HUDEP-2 (cell line): Measurements from ENCODE around the gene RGS10.

Experiments
- DNase-seq, 76 experiments: peaks; one replicate each; lab custom pipeline; 2025; ENCODE audit not compliant: unreplicated experiment in 76 of 76; lab: John Stamatoyannopoulos, UW

Gene RGS10

DNA sequence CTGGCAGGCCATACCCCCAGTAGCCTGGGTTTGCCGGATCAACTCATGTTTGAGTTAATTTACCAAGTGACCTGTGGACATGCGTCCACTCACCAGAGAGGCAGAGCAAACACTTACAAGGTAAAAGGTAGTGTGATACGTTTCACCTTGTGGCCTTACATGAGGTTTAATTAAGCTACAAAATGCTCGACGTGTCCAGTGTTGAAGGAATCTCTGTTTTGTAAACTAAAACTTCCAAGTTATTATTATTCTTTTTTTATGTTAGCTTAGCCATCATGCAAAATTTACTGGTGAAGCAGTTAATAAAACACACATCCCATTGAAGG is 42.9 kb downstream of the RGS10 start:
- DNase-seq, result no peak

DNA sequence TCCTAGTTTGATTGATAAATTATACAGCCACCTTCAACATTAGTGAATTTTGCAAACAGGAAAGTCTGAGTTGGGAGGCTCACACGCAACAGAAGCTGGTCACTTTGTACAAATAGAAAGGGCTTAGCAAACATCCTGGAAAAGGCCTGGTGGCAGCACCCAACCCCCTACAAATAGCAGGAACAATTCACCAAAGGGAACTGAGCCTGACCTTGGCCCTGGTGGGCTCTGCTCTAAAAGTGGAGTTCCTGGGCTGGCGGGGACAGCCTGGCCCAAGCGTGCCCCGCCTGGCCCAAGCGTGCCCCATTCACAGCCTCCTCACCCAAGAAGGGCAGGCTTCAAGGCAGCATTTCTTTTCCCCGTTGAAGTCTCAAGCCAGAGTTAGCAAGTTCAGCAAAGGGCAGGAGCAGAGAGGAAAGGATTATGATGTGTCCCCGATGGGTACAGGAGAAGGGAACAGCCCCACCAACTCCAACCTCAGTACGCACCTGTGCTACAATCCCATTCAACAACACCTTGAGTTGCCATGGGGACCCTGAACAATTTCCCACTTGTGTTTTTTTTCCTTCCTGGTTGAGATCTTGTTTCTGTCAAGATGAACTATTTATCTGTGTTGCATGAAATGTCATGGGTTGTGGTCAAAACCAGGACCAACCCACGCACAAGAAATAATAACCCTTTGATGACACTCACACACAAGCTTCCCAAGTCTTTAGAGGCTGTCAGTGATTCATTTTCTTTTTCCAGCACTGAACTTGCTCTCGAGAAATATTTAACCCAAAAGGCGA is 43.4 kb downstream of the RGS10 start:
- no peak for DNase-seq

- DNase-seq, result no peak
These were observed 45.3 kb downstream of the RGS10 start for GRCh38 chr10:119497243-119497642.

DNA sequence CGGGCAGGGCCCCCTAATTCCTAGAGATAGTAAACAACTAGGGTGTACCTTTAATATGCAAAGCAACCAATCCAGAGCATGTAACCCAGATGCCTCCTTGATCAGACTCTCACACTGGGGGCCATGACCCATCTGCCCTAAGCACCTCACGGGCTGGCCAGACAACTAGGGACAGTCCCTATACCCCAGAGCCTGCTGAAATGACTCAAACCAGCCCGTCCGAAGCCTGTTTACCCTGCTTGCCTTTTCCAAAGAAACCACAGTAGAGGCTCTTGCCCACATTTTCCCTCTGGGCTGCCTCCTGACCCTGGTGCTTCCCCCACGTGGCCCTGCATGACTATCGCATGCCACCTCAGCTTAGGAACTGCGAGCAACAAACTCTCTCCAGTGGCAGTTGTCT is 46.2 kb downstream of the RGS10 start:
- no peak for DNase-seq

DNA sequence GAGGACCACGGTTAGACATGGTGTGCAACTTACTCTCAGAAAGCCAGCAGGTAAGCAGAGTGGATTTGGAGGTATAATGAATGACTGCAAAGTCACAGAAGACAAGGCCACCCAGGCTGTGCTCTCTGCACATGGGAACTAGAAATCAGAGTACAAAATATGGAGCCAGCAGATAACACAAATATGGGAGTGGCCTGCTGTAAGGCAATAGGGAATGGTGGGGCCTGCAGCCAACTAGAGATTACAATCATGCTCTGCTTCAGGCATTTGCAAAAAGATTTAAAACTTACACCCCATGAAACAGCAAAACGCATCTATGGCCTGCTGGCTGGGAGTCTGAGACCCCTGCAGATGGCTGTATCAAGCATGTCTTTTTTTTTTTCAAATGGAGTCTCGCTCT is 47.0 kb downstream of the RGS10 start:
- DNase-seq, result peak in 37 of 76 experiments; percentile 3 to 64 (median 21)

DNA sequence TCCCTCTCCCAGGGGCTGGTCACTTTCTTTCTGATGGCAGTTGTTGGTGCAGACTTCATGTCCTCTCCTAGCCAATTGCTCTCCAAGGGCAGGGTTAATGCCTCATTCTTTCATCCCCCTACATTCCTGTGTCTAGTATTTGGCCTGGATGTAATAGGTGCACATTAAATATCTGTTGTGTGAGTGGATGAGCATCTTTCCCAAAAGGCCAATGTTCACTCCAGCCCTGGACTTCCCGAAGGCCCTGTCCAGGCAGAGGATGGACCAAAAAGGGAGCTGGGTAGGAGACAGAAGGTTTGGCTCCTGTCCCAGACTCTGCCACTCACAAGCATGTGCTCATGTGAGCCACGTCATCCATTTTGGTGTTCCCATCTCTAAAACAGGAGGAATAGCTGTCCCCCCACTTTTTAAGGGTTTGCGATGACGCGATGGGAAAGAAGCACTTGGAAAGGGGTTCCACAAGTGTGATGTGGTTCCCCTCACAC is 47.5 kb downstream of the RGS10 start:
- DNase-seq, result no peak

DNA sequence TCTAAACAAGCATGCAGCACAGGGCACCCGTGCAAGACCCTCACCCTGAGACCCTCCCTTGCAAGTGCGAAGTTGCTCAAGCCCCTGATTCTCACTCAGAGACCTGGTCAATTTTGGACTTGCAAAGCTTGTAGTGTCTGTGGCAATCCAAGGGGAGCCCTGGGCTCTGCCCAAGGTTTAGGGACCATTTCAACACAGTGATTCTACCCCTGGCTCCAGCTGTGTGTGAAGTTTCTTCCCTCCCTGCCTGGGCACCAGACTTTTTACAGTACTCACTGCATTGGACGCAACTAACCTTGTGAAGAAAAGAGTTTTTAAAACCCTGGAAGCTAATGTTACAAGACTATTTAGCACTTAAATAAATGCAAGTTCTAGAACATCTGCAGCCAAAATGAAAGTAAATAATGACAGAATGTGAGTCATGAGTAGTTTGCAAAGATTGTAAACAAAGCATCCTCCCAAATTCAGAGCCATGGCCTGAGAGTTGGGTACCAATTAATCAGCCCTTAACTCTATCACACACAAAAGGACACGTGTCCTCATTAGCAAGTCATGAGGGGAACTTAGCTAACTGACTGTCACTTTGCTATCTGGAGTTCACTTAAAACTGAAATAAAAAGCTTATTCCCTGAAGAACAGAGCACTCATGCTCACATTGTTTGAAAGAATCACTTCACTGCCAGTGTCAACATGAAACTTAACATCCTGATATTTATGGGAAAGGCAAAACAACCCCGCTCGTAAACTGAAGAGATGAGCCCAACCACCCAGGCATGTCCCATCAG is 48.1 kb downstream of the RGS10 start:
- no peak for DNase-seq

GRCh38 chr10:119493155-119493554 is 49.4 kb downstream of the RGS10 start:
- DNase-seq, result no peak

DNA sequence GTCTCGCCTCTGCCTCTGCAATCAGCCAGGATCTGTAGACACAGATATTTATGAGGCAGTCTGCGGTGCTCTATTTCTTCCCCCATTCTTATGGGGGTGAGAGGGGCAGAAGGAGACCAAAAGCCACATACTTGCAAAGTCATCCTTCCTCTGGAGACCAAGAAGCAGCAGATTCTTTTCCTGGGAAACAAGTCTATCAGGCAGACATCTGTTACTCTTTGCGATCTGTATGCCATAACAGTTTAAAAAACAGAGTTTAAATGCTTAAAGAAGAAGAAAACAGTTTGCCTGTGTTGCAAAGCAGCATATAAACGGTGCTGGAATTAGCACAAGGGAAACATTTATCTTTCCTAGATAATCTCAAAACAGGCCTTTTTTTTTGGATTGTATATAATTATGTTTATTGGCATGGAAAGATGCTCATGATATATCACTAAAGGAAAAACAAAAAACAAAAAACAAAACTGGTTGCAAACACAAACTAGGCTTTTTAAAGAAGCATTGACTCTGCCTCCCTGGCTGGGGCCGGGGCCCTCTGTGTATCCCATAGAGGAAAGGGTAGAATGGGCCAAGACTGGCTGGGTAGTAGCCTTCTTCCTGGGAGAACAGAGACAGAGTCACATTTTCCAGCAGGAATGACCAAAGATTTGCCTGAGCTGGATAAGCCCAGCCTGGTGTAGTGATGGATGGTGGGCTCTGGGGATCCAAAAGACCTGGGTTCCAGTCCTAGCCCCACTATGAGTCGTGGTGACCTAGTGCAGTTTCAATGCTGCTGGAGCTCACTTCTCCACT is 50.4 kb downstream of the RGS10 start:
- no peak for DNase-seq

DNA sequence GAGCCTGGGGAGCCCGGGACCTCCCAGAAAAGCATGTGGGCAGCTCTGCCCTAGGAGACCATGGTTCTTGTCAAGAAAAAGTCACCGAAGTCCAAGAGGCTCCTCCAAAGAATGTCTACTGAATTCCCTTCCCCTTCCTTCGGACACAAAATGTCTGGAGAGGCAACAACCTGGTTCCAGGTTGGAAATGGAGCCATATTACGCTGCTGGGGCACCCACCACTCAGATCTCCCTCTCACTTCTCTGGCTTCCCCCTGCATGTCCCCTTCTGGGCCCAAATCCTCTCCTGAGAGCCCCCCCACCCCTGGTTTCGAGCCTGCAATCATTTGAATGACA is 52.6 kb downstream of the RGS10 start:
- DNase-seq, result no peak

GRCh38 chr10:119488675-119489074 is 53.8 kb downstream of the RGS10 start:
- no peak for DNase-seq

DNA sequence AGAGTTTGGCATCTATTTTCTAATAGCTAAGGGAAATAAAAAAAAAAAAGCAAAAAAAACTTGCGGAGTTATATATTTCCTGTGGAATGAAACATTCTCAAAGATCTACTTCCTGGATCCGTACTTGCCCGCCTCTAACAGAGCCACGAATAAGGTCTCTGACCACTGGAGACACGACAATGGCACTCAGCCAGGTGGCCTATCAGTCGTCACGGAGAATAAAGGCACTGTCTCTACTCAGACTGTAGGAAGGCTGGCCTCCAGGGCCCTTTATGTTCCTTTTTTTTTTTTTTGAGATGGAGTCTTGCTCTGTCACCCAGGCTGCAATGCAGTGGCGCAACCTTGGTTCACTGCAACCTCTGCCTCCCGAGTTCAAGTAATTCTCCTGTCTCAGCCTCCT is 58.7 kb downstream of the RGS10 start:
- no peak for DNase-seq

GRCh38 chr10:119483001-119483400 is 59.5 kb downstream of the RGS10 start:
- no peak for DNase-seq

GRCh38 chr10:119481781-119482426 is 60.6 kb downstream of the RGS10 start:
- no peak for DNase-seq

DNA sequence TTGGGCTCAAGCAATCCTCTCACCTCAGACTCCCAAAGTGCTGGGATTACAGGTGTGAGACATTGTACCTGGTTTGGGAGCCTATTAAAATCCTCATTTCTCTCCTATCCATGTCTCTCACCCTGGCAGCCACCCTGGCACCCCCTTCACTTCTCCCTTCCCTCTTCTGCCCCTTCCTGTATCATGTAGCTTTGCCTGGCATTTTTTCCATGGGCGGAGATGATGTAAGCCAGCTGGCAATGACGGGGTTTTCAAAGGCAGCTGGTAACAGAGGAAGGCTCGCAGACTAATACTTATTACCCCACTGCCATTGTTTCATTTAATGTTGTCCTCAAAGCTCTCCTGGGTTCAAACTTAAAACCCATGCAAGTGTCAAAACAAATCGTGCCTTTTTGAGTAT is 61.9 kb downstream of the RGS10 start:
- DNase-seq, result no peak

- no peak for DNase-seq
These were observed 63.0 kb downstream of the RGS10 start for GRCh38 chr10:119479532-119479931.

GRCh38 chr10:119478811-119479341 is 63.6 kb downstream of the RGS10 start:
- no peak for DNase-seq

GRCh38 chr10:119478111-119478802 is 64.3 kb downstream of the RGS10 start:
- no peak for DNase-seq

GRCh38 chr10:119477444-119477843 is 65.1 kb downstream of the RGS10 start:
- DNase-seq, result no peak

- no peak for DNase-seq
These were observed 67.9 kb downstream of the RGS10 start for GRCh38 chr10:119474606-119475005.
